Measurements from ENCODE around the gene ITGAL. TPM values are rescaled to one million over a fixed set of nuclear protein-coding genes. Genes with fewer than 3 reads are reported as not detected.

Gene ITGAL
- total RNA-seq, 1 experiment from 2014 or later = not detected

DNA sequence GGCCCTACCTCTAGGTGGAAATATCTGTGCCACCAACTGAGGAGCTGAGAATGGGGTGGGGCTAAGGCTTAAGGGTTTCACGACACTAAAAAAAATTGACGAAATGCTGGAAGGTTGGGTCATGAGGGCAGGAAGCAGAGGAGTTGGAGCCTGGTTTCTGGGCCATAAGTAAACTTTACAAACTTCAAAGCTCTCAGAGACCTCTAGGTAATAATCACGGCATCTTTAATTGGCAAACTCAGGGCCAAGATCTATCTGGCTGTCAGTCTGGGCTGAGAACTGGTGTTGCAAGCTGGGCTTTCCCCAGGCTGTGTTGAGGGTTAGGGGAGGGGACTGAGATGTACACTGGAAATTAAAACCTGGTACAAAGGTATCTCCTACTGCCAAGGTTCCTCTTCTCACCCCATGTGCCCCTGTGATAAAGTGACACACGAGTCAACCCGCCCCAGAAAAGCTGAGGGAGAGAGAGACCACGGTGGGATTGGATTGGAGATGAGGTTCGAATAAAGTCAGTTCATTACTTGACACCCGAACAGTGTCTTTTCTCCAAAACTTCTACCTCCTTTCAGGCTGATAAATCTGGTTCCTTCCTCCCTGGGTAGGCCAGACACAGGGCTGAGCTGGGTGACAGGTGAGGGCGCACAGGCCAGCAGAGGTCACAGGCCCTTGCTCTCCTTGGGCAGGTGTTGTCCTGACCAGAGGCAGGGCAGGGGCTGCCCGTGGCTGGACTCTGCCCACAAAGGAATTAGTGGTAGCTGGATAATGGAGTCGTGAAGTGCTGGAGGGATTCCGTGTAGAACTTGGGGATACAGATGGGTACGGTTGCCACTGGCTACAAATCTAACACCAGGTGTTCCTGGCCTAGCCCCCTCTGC is 57.9 kb downstream of the ITGAL start:
- H3K79me1 ChIP-seq (ENCODE audit: insufficient read depth, low read depth, low read length, poor library complexity, severe bottlenecking) = no peaks in the 10 kb centered on the region
- H2BK12ac ChIP-seq (ENCODE audit: insufficient read length, low read depth, low read length) = no peak overlapping the region
- H4K20me1 ChIP-seq (ENCODE audit: control insufficient read depth, insufficient read depth, insufficient read length) = no peaks in the 10 kb centered on the region
- no peak overlapping the region for H2AFZ ChIP-seq (ENCODE audit: low read length)
- no peak overlapping the region for H2BK15ac ChIP-seq (ENCODE audit: low read depth, low read length)
- no peaks in the 10 kb centered on the region for H3K9me3 Mint-ChIP-seq
- peaks cover 25 to 26% of the 10 kb centered on the region in 2 experiments for H3K4me1 Mint-ChIP-seq
- no peak overlapping the region for H3K23ac ChIP-seq (ENCODE audit: insufficient read length, low read depth, low read length)
- H3K4me2 ChIP-seq (ENCODE audit: insufficient read depth, insufficient read length, low read length) = no peak overlapping the region
- H3K27ac ChIP-seq (ENCODE audit: insufficient read length, low read depth, low read length) = no peak overlapping the region
- H4K91ac ChIP-seq (ENCODE audit: insufficient read length, low read depth, low read length) = no peak overlapping the region
- no peak overlapping the region for H2BK20ac ChIP-seq (ENCODE audit: low read depth, low read length, poor library complexity, severe bottlenecking)
- H3K9ac ChIP-seq (ENCODE audit: extremely low read depth, insufficient read length, low read length) = no peak overlapping the region
- TF ChIP-seq, protein P1, sequence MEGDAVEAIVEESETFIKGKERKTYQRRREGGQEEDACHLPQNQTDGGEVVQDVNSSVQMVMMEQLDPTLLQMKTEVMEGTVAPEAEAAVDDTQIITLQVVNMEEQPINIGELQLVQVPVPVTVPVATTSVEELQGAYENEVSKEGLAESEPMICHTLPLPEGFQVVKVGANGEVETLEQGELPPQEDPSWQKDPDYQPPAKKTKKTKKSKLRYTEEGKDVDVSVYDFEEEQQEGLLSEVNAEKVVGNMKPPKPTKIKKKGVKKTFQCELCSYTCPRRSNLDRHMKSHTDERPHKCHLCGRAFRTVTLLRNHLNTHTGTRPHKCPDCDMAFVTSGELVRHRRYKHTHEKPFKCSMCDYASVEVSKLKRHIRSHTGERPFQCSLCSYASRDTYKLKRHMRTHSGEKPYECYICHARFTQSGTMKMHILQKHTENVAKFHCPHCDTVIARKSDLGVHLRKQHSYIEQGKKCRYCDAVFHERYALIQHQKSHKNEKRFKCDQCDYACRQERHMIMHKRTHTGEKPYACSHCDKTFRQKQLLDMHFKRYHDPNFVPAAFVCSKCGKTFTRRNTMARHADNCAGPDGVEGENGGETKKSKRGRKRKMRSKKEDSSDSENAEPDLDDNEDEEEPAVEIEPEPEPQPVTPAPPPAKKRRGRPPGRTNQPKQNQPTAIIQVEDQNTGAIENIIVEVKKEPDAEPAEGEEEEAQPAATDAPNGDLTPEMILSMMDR (conservative IDR thresholded peaks at IDR 0.05) = no peak
- H3K4ac ChIP-seq (ENCODE audit: low read depth, low read length) = no peak overlapping the region
- no peak overlapping the region for H3K18ac ChIP-seq (ENCODE audit: insufficient read length, low read depth, low read length)
- H4K5ac ChIP-seq (ENCODE audit: insufficient read length, low read depth, low read length) = no peak overlapping the region
- no peaks in the 10 kb centered on the region for H3K79me2 ChIP-seq (ENCODE audit: insufficient read depth, low read length)
- WGBS (ENCODE audit: extremely low coverage, insufficient read length, low lambda C conversion rate) = no CpG with 5 or more reads among the region's 13 CpGs
- no peaks in the 10 kb centered on the region for H3K9me3 ChIP-seq (ENCODE audit: control insufficient read depth, low read depth, low read length)
- peaks cover 2 to 27% (median 19%) of the 10 kb centered on the region in 3 experiments; a peak in 6 of 7 replicates for H3K36me3 Mint-ChIP-seq (ENCODE audit: insufficient read depth in 1 of 3, low read depth in 3 of 3)
- H3K27me3 Mint-ChIP-seq (ENCODE audit: low read depth) = no peaks in the 10 kb centered on the region
- H3T11ph ChIP-seq (ENCODE audit: low read length) = no peak overlapping the region
- no peak overlapping the region for H3K14ac ChIP-seq (ENCODE audit: insufficient read depth, low read length)
- peaks cover 30% of the 10 kb centered on the region for H3K23me2 ChIP-seq (ENCODE audit: insufficient read length, low read depth, low read length, poor library complexity, severe bottlenecking)
- H2BK120ac ChIP-seq (ENCODE audit: low read depth, low read length, poor library complexity, severe bottlenecking) = no peak overlapping the region
- H3K27ac Mint-ChIP-seq = peak overlapping the region in 1 of 3 experiments; percentile 48; a peak in 1 of 7 replicates
- no peak overlapping the region for H3K56ac ChIP-seq (ENCODE audit: insufficient read length, low read depth, low read length)
- H3K4me1 ChIP-seq (ENCODE audit: insufficient read depth, low read length) = peaks cover 2% of the 10 kb centered on the region; the same call in 1 of the 2 replicates
- DNase-seq = no peak
- H2BK5ac ChIP-seq (ENCODE audit: insufficient read length, low read length) = no peak overlapping the region
- no peak overlapping the region; a peak in 1 of 5 replicates for H3K4me3 Mint-ChIP-seq
- no peaks in the 10 kb centered on the region for H3K27me3 ChIP-seq (ENCODE audit: insufficient read depth, low read length)
- no peak overlapping the region for H4K8ac ChIP-seq (replicated peaks; ENCODE audit: insufficient read length, low read depth, low read length)
- no peak overlapping the region for H2AK5ac ChIP-seq (ENCODE audit: insufficient read length, low read length)

All from H9 (cell line).